DMS114 treated with DMSO at 0.1 percent for 48 hours (cell line): ENCODE results near the gene DIP2C.
"Not testable (repeated sequence)": the region's sequence is repeated elsewhere in the genome, so short reads cannot be mapped to it uniquely, and the experiment has no call there.

Source experiments
- DNase-seq: peaks from one replicate; lab custom pipeline; 2025; ENCODE audit not compliant: unreplicated experiment; lab: John Stamatoyannopoulos, UW

The DIP2C gene

DNA sequence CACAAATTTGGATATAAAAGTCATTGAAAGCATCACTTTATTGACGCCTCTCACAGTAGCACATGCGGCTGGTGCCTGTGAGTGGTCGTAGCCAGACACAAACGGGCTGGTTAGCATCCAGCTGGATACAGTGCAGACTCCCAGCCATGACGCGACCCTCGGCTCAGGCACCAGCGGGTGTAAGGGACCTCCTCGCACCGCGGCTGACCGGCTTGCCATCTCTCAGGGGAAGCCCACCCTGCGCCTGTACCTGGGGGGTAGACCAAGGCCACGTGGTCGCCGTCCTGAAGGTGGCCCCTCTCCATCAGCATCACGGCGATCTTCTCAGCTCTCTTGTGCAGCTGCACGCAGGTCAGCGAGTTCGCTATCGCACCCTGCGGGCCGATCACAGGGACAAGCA, 340.4 kb downstream of the DIP2C start:
- no peak for DNase-seq

DNA sequence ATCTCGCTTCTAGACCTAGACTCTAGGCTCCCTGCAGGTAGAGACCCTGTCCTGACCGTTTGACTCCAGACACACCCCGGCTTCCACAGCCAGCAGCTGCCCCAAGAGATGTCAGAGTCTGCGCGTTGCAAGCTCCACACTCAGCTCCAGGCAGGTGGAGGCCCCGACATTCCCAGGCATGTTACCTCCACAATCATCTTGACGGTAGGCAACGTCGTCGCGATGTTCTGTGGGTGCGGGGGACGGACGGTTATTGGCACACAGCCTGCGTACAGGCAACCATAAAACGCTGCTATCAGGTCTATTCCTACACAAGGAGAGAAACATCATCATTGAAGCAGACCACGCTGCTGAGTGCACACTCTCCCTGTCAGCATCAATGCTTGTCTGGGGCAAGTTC, 341.0 kb downstream of the DIP2C start:
- no peak for DNase-seq

DNA sequence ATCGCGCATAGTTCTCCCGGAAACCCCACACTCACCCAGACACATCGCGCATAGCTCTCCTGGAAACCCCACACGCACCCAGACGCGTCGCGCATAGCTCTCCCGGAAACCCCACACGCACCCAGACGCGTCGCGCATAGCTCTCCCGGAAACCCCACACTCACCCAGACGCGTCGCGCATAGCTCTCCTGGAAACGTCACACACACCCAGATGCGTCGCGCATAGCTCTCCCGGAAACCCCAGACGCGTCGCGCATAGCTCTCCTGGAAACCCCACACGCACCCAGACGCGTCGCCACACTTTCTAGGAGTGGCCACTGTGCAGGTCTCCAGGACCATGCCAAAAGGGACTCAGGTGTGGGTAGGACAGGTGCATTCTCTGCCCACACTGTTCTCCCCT, 341.7 kb downstream of the DIP2C start:
- DNase-seq = not testable (repeated sequence)

DNA sequence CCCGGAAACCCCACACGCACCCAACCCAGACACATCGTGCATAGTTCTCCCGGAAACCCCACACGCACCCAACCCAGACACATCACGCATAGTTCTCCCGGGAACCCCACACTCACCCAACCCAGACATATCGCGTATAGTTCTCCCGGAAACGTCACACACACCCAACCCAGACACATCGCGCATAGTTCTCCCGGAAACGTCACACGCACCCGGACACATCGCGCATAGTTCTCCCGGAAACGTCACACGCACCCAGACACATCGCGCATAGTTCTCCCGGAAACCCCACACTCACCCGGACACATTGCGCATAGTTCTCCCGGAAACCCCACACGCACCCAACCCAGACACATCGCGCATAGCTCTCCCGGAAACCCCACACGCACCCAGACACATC, 342.3 kb downstream of the DIP2C start:
- not testable (repeated sequence) for DNase-seq

GRCh38 chr10:344582-345200, 344.8 kb downstream of the DIP2C start:
- DNase-seq = no peak

GRCh38 chr10:343231-344220, 345.9 kb downstream of the DIP2C start:
- no peak for DNase-seq

GRCh38 chr10:341081-341740, 348.3 kb downstream of the DIP2C start:
- DNase-seq = no peak

DNA sequence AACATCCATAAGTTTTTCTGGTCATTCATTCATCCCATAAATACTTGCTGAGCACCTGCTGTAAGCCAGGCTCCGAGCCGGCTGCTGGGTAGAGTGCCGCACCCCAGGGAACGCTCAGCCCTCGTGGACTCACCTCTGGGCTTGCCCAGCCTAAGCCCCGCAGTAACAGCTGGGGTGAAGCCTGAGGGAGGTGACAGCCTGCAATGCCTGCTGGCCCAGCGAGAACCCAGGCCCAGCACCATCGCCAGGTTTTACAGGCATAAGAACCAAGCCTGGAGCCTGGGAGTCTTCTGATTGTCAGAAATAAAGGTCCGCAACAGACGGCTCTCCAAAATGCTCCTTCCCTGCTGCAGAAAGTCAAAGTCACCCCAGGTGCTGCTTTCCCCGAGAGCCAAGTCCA, 348.8 kb downstream of the DIP2C start:
- no peak for DNase-seq

GRCh38 chr10:339038-339391, 350.5 kb downstream of the DIP2C start:
- no peak for DNase-seq

- no peak for DNase-seq
Measured at GRCh38 chr10:338171-339037, 351.1 kb downstream of the DIP2C start.

DNA sequence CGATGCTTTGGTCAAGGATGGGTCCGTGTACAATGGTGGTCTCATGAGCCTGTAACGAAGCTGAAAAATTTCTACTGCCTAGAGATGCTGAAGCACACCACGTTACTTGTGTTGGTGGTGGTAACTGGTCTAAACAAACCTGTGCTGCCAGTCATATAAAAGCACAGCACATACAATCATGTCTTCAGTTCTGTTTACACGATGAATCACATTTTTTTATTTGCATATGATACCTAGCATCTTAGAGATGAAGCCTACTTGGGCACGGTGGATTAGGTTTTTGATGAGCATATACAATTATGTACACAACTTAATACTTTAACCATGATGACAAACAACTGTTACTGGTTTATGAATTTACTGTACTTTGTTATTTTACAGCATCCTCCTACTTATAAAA, 353.2 kb downstream of the DIP2C start:
- no peak for DNase-seq

- no peak for DNase-seq
Measured at GRCh38 chr10:335151-335800, 354.2 kb downstream of the DIP2C start.

DNA sequence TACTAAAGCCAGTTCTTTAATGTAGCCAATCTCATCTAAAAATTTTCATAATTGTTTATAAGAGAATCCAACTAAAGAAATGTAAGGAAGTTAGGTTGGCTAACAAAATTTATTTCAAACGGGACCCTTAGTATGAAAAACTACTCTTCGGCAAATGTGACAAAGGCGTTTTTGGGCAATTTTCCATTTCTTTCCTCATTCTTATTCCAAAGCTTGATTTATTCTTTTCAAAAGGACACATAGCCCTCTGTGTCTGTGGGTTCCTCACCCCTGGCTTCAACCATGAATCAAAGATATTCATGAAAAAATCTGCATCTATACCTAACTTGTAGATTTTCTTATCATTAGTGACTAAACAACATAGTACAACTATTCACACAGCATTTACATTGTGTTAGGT, 358.3 kb downstream of the DIP2C start:
- DNase-seq = no peak

DNA sequence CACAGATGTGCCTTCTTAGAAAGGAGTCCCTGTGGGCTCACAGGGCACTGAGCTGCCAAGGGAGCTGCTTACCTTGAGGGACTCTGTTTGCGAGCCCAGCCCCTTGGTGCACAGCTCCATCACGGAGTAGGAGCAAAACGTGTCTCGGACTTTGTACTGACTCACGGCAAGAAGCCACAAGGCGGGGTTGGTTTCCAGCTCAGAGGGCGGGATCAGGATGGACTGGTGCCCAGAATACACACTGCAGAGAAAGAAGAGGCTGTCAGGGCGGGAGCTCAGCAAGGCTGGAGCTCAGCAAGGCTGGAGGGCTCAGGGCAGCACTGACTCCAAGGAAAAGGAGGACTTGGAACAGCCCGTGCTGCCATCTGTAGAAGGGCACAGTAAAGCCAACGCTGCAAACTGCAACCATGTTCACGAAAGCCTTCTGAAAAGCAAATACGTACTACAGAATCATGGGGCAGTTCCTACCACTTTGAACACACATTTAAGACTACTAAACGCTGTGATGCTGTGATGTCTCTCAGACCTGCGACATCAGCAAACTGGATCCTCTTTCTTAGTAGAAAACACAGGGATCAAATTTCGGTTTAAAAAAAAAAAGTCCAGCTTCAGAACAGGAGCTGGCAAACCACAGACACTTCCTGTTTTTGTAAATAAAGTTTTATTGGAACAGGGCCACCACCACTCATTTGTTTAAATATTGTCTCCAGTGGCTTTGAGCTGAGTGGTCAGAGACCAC, 359.9 kb downstream of the DIP2C start:
- no peak for DNase-seq

GRCh38 chr10:327889-328852, 361.3 kb downstream of the DIP2C start:
- no peak for DNase-seq

DNA sequence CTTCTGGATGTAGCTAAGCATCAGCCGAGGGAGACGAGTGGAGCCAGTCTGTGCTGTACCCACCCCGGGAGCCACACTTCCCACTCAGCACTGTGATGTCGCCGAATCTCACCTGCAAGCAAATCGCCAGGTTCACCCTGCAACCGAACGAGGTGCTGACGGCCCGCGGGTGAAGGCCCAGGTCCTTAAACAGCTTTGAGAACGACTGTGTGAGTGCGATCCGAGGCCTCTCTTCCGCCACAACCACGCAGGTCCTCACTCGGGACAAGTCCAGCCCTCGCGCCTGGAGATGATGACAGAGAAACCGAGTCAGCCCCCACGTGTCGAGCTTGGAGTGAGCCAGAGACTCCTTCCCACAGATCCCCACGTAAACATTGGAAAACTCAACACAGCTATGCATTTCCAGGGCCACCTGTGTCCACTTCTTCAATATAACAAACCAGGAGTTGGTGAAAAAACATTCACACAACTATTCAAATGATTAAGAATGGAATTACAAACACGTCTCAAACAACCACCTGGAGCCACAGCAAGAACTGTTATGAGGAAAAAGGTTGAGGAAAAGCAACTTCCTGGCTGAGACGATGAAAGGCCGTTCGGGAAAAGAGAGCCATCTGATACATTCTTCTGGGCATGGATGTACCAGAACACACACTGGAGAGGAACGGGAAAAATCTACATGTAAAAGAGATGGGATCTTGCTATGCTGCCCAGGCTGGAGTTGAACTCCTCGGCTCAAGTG, 362.4 kb downstream of the DIP2C start:
- no peak for DNase-seq

DNA sequence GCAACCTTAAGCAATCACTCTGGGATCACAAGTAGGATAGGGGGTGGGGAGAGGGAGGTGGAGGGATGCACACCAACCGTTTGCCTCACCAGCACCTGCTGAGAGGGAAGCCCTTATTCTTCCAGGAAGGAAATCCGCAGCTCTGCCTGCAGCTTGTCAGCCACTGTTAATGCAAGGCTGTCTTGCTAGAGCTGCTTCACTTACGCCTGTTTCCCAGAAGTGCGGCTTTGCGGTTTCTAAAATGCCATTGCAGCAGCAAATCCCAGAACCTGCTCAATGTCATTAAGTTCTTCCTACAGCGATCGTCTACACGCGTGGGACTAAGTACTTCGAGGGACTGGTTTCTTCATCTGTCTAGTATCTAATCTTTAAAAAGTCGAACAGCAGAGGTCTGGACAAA, 363.1 kb downstream of the DIP2C start:
- no peak for DNase-seq

DNA sequence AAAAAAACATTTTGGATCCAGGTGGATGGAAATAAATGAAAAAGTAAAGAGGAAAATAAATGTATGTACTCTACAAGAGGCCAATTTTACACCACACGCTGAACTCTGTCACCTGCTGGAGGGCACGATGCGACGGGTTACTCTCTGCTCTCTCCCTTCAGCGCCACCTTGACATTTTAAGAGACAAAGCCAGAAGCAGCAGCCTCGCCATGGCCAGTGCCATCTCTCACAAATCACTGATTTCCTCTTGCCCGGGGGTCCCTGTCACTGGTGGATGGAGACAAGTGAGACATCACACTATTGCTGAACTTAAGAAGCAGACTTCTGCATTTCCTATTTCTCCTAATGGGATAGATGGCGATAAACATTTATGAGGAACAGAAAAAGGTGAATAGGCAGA, 364.2 kb downstream of the DIP2C start:
- no peak for DNase-seq
